22Rv1 (cell line): ENCODE data around the gene SYNC.

ENCODE experiments used
- CTCF ChIP-seq: fragments of 450-650 bp; IDR thresholded peaks from 2 replicates; pipeline ENCODE4 v1.5.1; 2017; ENCODE audit warnings: mild to moderate bottlenecking
- ZFX ChIP-seq: fragments of 450-650 bp; IDR thresholded peaks from 2 replicates; pipeline ENCODE4 v1.6.1; 2017; ENCODE audit warnings: antibody characterized with exemption, borderline replicate concordance

GRCh38 chr1:32748926-32749325, 46.4 kb upstream of the SYNC start:
- TF ChIP-seq CTCF (no peak), ZFX (no peak)
